ENCODE data around the gene TULP4.

The TULP4 gene

GRCh38 chr6:158464483-158464882 lies 152.2 kb downstream of the TULP4 start:
- TF ChIP-seq, protein P1, sequence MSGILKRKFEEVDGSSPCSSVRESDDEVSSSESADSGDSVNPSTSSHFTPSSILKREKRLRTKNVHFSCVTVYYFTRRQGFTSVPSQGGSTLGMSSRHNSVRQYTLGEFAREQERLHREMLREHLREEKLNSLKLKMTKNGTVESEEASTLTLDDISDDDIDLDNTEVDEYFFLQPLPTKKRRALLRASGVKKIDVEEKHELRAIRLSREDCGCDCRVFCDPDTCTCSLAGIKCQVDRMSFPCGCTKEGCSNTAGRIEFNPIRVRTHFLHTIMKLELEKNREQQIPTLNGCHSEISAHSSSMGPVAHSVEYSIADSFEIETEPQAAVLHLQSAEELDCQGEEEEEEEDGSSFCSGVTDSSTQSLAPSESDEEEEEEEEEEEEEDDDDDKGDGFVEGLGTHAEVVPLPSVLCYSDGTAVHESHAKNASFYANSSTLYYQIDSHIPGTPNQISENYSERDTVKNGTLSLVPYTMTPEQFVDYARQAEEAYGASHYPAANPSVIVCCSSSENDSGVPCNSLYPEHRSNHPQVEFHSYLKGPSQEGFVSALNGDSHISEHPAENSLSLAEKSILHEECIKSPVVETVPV (CRISPR knock-in tag; IDR thresholded peaks at IDR 0.05), result no peak
- TF ChIP-seq ZNF70 (CRISPR knock-in tag; IDR thresholded peaks at IDR 0.05) (no peak), CSDC2 (CRISPR knock-in tag; IDR thresholded peaks at IDR 0.05) (no peak), TOX (CRISPR knock-in tag; IDR thresholded peaks at IDR 0.05; ENCODE audit: borderline replicate concordance) (no peak), TCF4 (CRISPR knock-in tag; IDR thresholded peaks at IDR 0.05; ENCODE audit: borderline replicate concordance) (no peak), ZC3H10 (CRISPR knock-in tag; IDR thresholded peaks at IDR 0.05) (no peak), ARNTL (CRISPR knock-in tag; IDR thresholded peaks at IDR 0.05; ENCODE audit: borderline replicate concordance, low read depth) (no peak)
- TF ChIP-seq, protein P2, sequence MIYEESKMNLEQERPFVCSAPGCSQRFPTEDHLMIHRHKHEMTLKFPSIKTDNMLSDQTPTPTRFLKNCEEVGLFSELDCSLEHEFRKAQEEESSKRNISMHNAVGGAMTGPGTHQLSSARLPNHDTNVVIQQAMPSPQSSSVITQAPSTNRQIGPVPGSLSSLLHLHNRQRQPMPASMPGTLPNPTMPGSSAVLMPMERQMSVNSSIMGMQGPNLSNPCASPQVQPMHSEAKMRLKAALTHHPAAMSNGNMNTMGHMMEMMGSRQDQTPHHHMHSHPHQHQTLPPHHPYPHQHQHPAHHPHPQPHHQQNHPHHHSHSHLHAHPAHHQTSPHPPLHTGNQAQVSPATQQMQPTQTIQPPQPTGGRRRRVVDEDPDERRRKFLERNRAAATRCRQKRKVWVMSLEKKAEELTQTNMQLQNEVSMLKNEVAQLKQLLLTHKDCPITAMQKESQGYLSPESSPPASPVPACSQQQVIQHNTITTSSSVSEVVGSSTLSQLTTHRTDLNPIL (CRISPR knock-in tag; IDR thresholded peaks at IDR 0.05; ENCODE audit: low read depth), result no peak
- no peak for ATAC-seq

- TF ChIP-seq ZNF8 (CRISPR knock-in tag; IDR thresholded peaks at IDR 0.05), result peak; percentile 79
- no peak for TF ChIP-seq ARNTL (CRISPR knock-in tag; IDR thresholded peaks at IDR 0.05; ENCODE audit: borderline replicate concordance, low read depth)
- no peak for TF ChIP-seq PPARA (CRISPR knock-in tag; IDR thresholded peaks at IDR 0.05; ENCODE audit: borderline replicate concordance)
- no peak for ATAC-seq
Measured at GRCh38 chr6:158465257-158465656, 153.0 kb downstream of the TULP4 start.

DNA sequence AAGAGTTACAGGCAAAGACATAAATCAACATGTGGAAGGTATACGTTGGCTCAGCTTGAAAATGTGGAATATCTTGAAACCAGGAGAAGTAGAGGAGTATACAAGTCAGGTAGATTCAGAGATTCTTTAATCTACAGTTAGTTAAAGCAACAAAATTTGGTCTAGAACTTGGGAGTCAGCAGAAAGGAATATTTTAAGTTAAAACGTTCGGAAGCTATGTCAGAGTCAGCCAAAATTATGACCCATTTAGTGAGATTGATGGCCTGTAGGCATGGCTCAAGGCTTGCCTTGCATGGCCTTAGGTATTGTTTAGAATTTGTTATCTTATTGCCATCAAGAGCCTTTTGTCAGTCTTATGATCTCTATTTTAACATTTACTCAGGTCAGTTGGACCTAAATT lies 153.5 kb downstream of the TULP4 start:
- no peak for ATAC-seq
- TF ChIP-seq BACH2 (CRISPR knock-in tag; IDR thresholded peaks at IDR 0.05; ENCODE audit: borderline replicate concordance) (no peak), ZNF8 (CRISPR knock-in tag; IDR thresholded peaks at IDR 0.05) (no peak), ISL1 (CRISPR knock-in tag; IDR thresholded peaks at IDR 0.05) (no peak), RARB (CRISPR knock-in tag; IDR thresholded peaks at IDR 0.05) (no peak), ESRRG (CRISPR knock-in tag; IDR thresholded peaks at IDR 0.05) (no peak), ZFP30 (CRISPR knock-in tag; IDR thresholded peaks at IDR 0.05) (no peak), SNAI2 (CRISPR knock-in tag; IDR thresholded peaks at IDR 0.05) (no peak), OSR1 (CRISPR knock-in tag; IDR thresholded peaks at IDR 0.05) (no peak), PPARA (CRISPR knock-in tag; IDR thresholded peaks at IDR 0.05; ENCODE audit: borderline replicate concordance) (no peak), ZNF565 (CRISPR knock-in tag; conservative IDR thresholded peaks at IDR 0.05; ENCODE audit: low read depth) (no peak), ZC3H10 (CRISPR knock-in tag; IDR thresholded peaks at IDR 0.05) (no peak)
- TF ChIP-seq, protein P3, sequence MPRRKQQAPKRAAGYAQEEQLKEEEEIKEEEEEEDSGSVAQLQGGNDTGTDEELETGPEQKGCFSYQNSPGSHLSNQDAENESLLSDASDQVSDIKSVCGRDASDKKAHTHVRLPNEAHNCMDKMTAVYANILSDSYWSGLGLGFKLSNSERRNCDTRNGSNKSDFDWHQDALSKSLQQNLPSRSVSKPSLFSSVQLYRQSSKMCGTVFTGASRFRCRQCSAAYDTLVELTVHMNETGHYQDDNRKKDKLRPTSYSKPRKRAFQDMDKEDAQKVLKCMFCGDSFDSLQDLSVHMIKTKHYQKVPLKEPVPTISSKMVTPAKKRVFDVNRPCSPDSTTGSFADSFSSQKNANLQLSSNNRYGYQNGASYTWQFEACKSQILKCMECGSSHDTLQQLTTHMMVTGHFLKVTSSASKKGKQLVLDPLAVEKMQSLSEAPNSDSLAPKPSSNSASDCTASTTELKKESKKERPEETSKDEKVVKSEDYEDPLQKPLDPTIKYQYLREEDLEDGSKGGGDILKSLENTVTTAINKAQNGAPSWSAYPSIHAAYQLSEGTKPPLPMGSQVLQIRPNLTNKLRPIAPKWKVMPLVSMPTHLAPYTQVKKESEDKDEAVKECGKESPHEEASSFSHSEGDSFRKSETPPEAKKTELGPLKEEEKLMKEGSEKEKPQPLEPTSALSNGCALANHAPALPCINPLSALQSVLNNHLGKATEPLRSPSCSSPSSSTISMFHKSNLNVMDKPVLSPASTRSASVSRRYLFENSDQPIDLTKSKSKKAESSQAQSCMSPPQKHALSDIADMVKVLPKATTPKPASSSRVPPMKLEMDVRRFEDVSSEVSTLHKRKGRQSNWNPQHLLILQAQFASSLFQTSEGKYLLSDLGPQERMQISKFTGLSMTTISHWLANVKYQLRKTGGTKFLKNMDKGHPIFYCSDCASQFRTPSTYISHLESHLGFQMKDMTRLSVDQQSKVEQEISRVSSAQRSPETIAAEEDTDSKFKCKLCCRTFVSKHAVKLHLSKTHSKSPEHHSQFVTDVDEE (CRISPR knock-in tag; IDR thresholded peaks at IDR 0.05), result no peak
- TF ChIP-seq, protein P2 (CRISPR knock-in tag; IDR thresholded peaks at IDR 0.05; ENCODE audit: low read depth), result no peak
- TF ChIP-seq, protein P1 (CRISPR knock-in tag; IDR thresholded peaks at IDR 0.05), result no peak

GRCh38 chr6:158467923-158468322 lies 155.7 kb downstream of the TULP4 start:
- no peak for TF ChIP-seq ISL1 (CRISPR knock-in tag; IDR thresholded peaks at IDR 0.05)
- TF ChIP-seq ZNF70 (CRISPR knock-in tag; IDR thresholded peaks at IDR 0.05), result no peak
- TF ChIP-seq, protein P3 (CRISPR knock-in tag; IDR thresholded peaks at IDR 0.05), result no peak

More at GRCh38 chr6:158467923-158468322, 155.7 kb downstream of the TULP4 start:
- no peak for ATAC-seq

All from SK-N-SH treated with all-trans-retinoic acid at 6 μM for 48 hours (cell line).